ENCODE data around the gene ACAD10. TPM values are rescaled to one million over a fixed set of nuclear protein-coding genes. Genes with fewer than 3 reads are reported as not detected.

Gene ACAD10
- total RNA-seq, 1 experiment from 2014 or later: 3.4 TPM

Other genes starting within 250 kb of the ACAD10 start
- 11.1 and 25.6 TPM in 2 replicates for gene ATXN2, start 86.7 kb upstream of the ACAD10 start, total RNA-seq (2014; rRNA removed; shearing (Covaris generic))
- 12.4 and 13.6 TPM in 2 replicates for gene BRAP, start 97 bp upstream of the ACAD10 start, total RNA-seq (2014; rRNA removed; shearing (Covaris generic))
- gene ALDH2, start 80.9 kb downstream of the ACAD10 start, total RNA-seq (2014; rRNA removed; shearing (Covaris generic)): not detected in 2 replicates
- gene MAPKAPK5, start 156.2 kb downstream of the ACAD10 start, total RNA-seq (2014; rRNA removed; shearing (Covaris generic)): 42.6 and 43.8 TPM in 2 replicates

Data from A172 (cell line).